Esophagus squamous epithelium (tissue), 4 donors: ENCODE data around the gene AK2.

ENCODE experiments used
- POLR2A ChIP-seq, 4 donors: fragments of 450-650 bp; IDR thresholded peaks; one replicate each; pipeline ENCODE4 v1.6.1; 2017; ENCODE audit warnings: antibody characterized with exemption in 4 of 4, mild to moderate bottlenecking in 4 of 4, moderate library complexity in 3 of 4
- TF ChIP-seq, protein P1 (sequence below), 6 experiments: fragments of 450-650 bp in 4 of 6; fragments of 200-600 bp in 2 of 6; sonication (generic) in 2 of 6; IDR thresholded peaks; one replicate each; pipeline ENCODE4 v1.5.1; 2016 to 2019; ENCODE audit warnings: antibody characterized with exemption in 6 of 6, mild to moderate bottlenecking in 4 of 6, moderate library complexity in 4 of 6

- TF ChIP-seq, protein P1, sequence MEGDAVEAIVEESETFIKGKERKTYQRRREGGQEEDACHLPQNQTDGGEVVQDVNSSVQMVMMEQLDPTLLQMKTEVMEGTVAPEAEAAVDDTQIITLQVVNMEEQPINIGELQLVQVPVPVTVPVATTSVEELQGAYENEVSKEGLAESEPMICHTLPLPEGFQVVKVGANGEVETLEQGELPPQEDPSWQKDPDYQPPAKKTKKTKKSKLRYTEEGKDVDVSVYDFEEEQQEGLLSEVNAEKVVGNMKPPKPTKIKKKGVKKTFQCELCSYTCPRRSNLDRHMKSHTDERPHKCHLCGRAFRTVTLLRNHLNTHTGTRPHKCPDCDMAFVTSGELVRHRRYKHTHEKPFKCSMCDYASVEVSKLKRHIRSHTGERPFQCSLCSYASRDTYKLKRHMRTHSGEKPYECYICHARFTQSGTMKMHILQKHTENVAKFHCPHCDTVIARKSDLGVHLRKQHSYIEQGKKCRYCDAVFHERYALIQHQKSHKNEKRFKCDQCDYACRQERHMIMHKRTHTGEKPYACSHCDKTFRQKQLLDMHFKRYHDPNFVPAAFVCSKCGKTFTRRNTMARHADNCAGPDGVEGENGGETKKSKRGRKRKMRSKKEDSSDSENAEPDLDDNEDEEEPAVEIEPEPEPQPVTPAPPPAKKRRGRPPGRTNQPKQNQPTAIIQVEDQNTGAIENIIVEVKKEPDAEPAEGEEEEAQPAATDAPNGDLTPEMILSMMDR (IDR thresholded peaks at IDR 0.05) = no peak
- no peak for TF ChIP-seq POLR2A (IDR thresholded peaks at IDR 0.05)
Measured at GRCh38 chr1:33005838-33006421, 30.8 kb downstream of the AK2 start.
